BJ (cell line): ENCODE measurements around the gene COL19A1. TPM values are rescaled to one million over a fixed set of nuclear protein-coding genes. Genes with fewer than 3 reads are reported as not detected.
"Not testable (repeated sequence)": the region's sequence is repeated elsewhere in the genome, so short reads cannot be mapped to it uniquely, and the experiment has no call there.

Experiments used
- CTCF ChIA-PET: fragments of 350-600 bp; formaldehyde crosslinking; extraction: SDS; loops from one replicate; lab custom pipeline; 2021; ENCODE audit warnings: antibody characterized with exemption, inconsistent platforms; lab: Yijun Ruan, JAX
- POLR2A ChIA-PET: fragments of 300-600 bp; sonication (Branson Sonifier 250); formaldehyde crosslinking; extraction: SDS; loops from one replicate; lab custom pipeline; 2021; ENCODE audit warnings: antibody characterized with exemption; lab: Charles Lee
- DNase-seq: peaks from one replicate; pipeline ENCODE4 v3.0.0-alpha.2; 2011; ENCODE audit warnings: low read depth
- H3K27me3 ChIP-seq: 2 replicates; pipeline ENCODE4 v1.6.0; 2011; ENCODE audit warnings: low read length; ENCODE audit not compliant: control insufficient read depth, insufficient read depth
- H3K36me3 ChIP-seq: 2 replicates; pipeline ENCODE4 v1.5.1; 2011; ENCODE audit warnings: low read length; ENCODE audit not compliant: control insufficient read depth, insufficient read depth
- H3K4me3 ChIP-seq: 2 replicates; pipeline ENCODE4 v1.5.1; 2011; ENCODE audit warnings: low read depth, mild to moderate bottlenecking, control low read depth, low read length
- CTCF ChIP-seq: IDR thresholded peaks from 2 replicates; pipeline ENCODE4 v1.5.1; 2011; ENCODE audit warnings: low read depth, mild to moderate bottlenecking, control low read depth, inconsistent platforms, low read length, moderate library complexity; ENCODE audit not compliant: insufficient read depth
- polyA plus RNA-seq: library from polyadenylated mRNA; depleted of rRNA; stranded (reverse); fragments of >200 nt; gene quantifications from 2 replicates; pipeline ENCODE4 v1.2.3, GENCODE V29; 2011

Gene COL19A1
- polyA plus RNA-seq, 1 experiment, result 0.11 TPM

DNA sequence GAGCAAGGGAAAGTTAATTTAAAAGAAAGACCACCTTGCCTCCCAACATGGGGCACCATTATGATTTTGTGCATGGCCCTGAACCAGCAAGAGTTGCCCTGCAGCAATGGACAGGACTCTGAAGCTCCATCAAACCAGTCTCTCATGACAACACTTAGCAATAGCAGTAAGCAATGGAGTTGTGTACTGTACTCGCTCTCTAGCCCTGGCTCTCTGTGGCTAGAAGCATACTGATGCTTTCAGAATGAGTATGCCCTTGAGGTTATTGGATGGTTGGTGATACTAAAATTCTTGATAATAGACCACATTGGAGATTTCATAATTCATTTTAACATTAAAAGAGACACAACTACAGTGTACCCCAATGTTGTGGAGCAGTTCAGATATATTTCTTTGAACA, 46.3 kb upstream of the COL19A1 start:
- TF ChIP-seq CTCF, result no peak
- no peaks in the 10 kb centered on the region for H3K27me3 ChIP-seq
- ChIA-PET CTCF (interaction anchor here (1.9 kb wide), 1 partner anchor 15 kb away, joined by 7 read pairs; no protein-coding TSS in a partner anchor), POLR2A (no interaction called here)
- DNase-seq, result no peak
- H3K36me3 ChIP-seq, result no peaks in the 10 kb centered on the region
- H3K4me3 ChIP-seq, result no peak overlapping the region

GRCh38 chr6:69820438-69820837, 45.9 kb upstream of the COL19A1 start:
- H3K4me3 ChIP-seq, result no peak overlapping the region
- H3K27me3 ChIP-seq, result no peaks in the 10 kb centered on the region
- POLR2A ChIA-PET, result no interaction called here
- no peaks in the 10 kb centered on the region for H3K36me3 ChIP-seq
- TF ChIP-seq CTCF, result no peak
- CTCF ChIA-PET, result interaction anchor here (1.9 kb wide), 1 partner anchor 15 kb away, joined by 7 read pairs; no protein-coding TSS in a partner anchor
- no peak for DNase-seq

DNA sequence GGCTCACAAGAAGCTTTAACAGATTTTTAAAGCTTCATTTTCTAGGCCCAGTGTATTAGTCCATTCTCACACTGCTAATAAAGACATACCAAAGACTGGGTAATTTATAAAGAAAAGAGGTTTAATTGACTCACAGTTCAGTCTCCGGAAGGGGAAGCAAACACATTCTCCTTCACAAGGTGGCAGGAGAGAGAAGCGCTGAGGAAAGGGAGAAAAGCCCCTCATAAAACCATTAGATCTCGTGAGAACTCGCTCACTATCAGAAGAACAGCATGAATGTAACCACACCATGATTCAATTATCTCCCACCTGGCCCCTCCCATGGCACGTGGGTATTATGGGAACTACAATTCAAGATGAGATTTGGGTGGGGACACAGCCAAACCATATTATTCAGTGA, 42.0 kb upstream of the COL19A1 start:
- H3K27me3 ChIP-seq, H3K36me3 ChIP-seq, DNase-seq, POLR2A ChIA-PET, H3K4me3 ChIP-seq: not testable (repeated sequence)
- CTCF ChIA-PET, result interaction anchor here (0.6 kb wide), 1 partner anchor 10 kb away, joined by 3 read pairs; no protein-coding TSS in a partner anchor

GRCh38 chr6:69825904-69826303, 40.5 kb upstream of the COL19A1 start:
- no peak overlapping the region for H3K4me3 ChIP-seq
- ChIA-PET CTCF (interaction anchor here (1.0 kb wide), 1 partner anchor 9 kb away, joined by 3 read pairs; no protein-coding TSS in a partner anchor), POLR2A (no interaction called here)
- TF ChIP-seq CTCF, result no peak
- DNase-seq, result no peak
- no peaks in the 10 kb centered on the region for H3K27me3 ChIP-seq
- H3K36me3 ChIP-seq, result no peaks in the 10 kb centered on the region

- ChIA-PET POLR2A (no interaction called here), CTCF (no interaction called here)
- TF ChIP-seq CTCF, result no peak
- H3K36me3 ChIP-seq, result no peaks in the 10 kb centered on the region
- DNase-seq, result no peak
- no peak overlapping the region for H3K4me3 ChIP-seq
- H3K27me3 ChIP-seq, result no peaks in the 10 kb centered on the region
Observed at GRCh38 chr6:69827276-69827893, 39.0 kb upstream of the COL19A1 start.

DNA sequence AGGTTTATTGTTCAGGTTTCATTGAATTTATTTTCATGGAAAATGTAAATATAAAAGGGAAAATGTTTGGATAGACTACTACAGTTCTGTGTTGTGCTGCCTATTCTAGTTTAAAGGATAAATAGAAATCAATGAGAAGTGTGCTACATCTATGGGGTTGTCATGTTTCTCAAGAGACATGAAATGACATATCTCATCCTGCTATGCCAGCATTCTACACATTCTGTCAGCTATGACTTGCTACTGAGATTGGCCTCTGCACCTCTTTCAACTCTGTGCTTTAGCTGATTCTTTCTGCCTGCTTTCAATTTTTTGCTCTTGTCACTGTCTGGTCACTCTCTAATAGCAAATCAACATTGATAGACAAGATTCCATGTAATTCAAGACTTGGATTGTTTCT, 33.8 kb upstream of the COL19A1 start:
- Histone ChIP-seq H3K4me3 (no peak overlapping the region), H3K36me3 (no peaks in the 10 kb centered on the region), H3K27me3 (no peaks in the 10 kb centered on the region)
- DNase-seq, result no peak
- CTCF ChIA-PET, result interaction anchor here (3.8 kb wide), 1 partner anchor 276 kb away, joined by 19 read pairs; no protein-coding TSS in a partner anchor
- no peak for TF ChIP-seq CTCF
- POLR2A ChIA-PET, result no interaction called here
